ENCODE measurements around the gene PFKM.

DNA sequence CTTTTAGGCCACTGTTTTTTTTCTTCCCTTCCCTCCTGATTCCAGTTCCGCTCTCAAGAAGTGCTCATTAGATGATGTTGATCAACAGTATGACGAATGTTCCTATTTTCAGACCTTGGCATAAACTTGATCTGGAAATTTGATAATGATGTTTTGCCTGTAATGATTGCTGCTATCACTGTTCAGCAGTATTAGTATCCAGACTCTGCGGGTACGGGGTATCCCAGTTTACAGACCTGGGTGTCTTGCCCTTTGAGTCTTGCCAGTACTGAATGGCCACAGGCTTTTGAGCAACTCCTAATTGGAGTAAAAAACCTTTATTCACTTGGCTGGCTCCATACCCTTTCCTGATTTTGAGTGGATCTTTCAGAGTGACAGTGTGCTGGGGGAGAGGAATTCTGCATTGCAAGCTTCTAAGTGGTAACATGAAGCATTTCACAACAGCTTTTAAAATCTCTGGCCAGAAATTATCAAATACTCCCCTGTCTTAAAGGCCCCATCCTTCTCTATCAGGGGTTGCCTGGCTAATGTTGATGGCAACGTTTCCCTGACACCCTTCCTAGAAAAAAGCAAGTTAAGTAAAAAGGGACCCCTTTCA is 44.1 kb downstream of the PFKM start:
- TF ChIP-seq, protein P1, sequence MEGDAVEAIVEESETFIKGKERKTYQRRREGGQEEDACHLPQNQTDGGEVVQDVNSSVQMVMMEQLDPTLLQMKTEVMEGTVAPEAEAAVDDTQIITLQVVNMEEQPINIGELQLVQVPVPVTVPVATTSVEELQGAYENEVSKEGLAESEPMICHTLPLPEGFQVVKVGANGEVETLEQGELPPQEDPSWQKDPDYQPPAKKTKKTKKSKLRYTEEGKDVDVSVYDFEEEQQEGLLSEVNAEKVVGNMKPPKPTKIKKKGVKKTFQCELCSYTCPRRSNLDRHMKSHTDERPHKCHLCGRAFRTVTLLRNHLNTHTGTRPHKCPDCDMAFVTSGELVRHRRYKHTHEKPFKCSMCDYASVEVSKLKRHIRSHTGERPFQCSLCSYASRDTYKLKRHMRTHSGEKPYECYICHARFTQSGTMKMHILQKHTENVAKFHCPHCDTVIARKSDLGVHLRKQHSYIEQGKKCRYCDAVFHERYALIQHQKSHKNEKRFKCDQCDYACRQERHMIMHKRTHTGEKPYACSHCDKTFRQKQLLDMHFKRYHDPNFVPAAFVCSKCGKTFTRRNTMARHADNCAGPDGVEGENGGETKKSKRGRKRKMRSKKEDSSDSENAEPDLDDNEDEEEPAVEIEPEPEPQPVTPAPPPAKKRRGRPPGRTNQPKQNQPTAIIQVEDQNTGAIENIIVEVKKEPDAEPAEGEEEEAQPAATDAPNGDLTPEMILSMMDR (conservative IDR thresholded peaks at IDR 0.05), result no peak
- TF ChIP-seq ZFX (IDR thresholded peaks at IDR 0.05), result no peak
